ENCODE measurements around the gene CFAP99.

DNA sequence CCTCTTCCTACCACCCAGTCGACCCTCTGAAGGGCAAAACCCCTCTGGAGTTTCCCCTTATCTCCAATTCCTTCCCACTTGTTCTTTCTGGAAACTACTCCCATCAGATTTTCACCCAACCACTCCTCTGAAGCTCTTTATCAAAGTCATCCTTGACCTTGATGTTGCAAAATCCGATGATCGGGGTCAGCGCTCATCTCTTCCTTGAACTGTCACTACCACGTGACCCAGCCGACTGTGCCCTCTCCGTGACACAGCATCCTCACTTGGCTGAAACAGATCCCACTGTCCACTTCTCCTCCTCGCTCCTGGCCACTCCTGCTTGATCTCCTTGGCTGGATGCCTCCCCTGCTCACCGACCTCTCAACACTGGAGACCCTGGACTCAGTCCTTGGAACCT lies 1.1 kb downstream of the CFAP99 start:
- TF ChIP-seq, protein P1, sequence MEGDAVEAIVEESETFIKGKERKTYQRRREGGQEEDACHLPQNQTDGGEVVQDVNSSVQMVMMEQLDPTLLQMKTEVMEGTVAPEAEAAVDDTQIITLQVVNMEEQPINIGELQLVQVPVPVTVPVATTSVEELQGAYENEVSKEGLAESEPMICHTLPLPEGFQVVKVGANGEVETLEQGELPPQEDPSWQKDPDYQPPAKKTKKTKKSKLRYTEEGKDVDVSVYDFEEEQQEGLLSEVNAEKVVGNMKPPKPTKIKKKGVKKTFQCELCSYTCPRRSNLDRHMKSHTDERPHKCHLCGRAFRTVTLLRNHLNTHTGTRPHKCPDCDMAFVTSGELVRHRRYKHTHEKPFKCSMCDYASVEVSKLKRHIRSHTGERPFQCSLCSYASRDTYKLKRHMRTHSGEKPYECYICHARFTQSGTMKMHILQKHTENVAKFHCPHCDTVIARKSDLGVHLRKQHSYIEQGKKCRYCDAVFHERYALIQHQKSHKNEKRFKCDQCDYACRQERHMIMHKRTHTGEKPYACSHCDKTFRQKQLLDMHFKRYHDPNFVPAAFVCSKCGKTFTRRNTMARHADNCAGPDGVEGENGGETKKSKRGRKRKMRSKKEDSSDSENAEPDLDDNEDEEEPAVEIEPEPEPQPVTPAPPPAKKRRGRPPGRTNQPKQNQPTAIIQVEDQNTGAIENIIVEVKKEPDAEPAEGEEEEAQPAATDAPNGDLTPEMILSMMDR (IDR thresholded peaks at IDR 0.05), result no peak
- TF ChIP-seq POLR2A (IDR thresholded peaks at IDR 0.05), result no peak

Measured in uterus (tissue), 2 donors.